Vagina (tissue), 2 donors: ENCODE data around the gene PSEN2. TPM values are rescaled to one million over a fixed set of nuclear protein-coding genes. Genes with fewer than 3 reads are reported as not detected.

ENCODE experiments used
- DNase-seq, 2 donors: peaks; one replicate each; pipeline ENCODE4 v3.0.0-alpha.2; 2017; ENCODE audit errors: extremely low spot score in 2 of 2
- H3K27ac ChIP-seq: fragments of 200-600 bp; sonication (generic); one replicate; pipeline ENCODE4 v1.5.1; 2019
- H3K27me3 ChIP-seq: fragments of 200-600 bp; sonication (generic); one replicate; pipeline ENCODE4 v1.5.1; 2019
- H3K36me3 ChIP-seq, 2 donors: fragments of 200-600 bp; sonication (generic); one replicate each; pipeline ENCODE4 v1.5.1; 2017 to 2019
- H3K4me1 ChIP-seq: fragments of 200-600 bp; sonication (generic); one replicate; pipeline ENCODE4 v1.5.1; 2019
- H3K4me3 ChIP-seq, 2 donors: fragments of 200-600 bp; sonication (generic); 1 replicate in 1 of 2; 2 replicates in 1 of 2; pipeline ENCODE4 v1.5.1; 2016 to 2019
- H3K9me3 ChIP-seq: fragments of 200-600 bp; sonication (generic); one replicate; pipeline ENCODE4 v1.5.1; 2019
- CTCF ChIP-seq, 3 experiments: fragments of 450-650 bp in 2 of 3; fragments of 200-600 bp in 1 of 3; sonication (generic) in 1 of 3; IDR thresholded peaks; one replicate each; pipeline ENCODE4 v1.5.1; 2017 to 2019; ENCODE audit warnings: antibody characterized with exemption in 3 of 3, mild to moderate bottlenecking in 2 of 3, moderate library complexity in 2 of 3
- POLR2A ChIP-seq, 2 donors: fragments of 450-650 bp; IDR thresholded peaks; one replicate each; pipeline ENCODE4 v1.6.1; 2017; ENCODE audit warnings: antibody characterized with exemption in 2 of 2, mild to moderate bottlenecking in 2 of 2, moderate library complexity in 2 of 2
- POLR2AphosphoS5 ChIP-seq, 2 donors: sonication (generic); formaldehyde crosslinking; IDR thresholded peaks; one replicate each; pipeline ENCODE4 v1.9.0; 2017; ENCODE audit warnings: antibody characterized with exemption in 2 of 2, mild to moderate bottlenecking in 2 of 2, low read depth in 1 of 2; ENCODE audit not compliant: insufficient read depth in 1 of 2
- intact Hi-C: fragments of 100-400 bp; cut with DNase I; formaldehyde crosslinking; loops from one replicate; pipeline ENCODE4 v1.15.1; 2023
- total RNA-seq: library from RNA; depleted of rRNA; stranded (reverse); fragments of >200 nt; gene quantifications from one replicate; pipeline ENCODE4 v1.2.3, GENCODE V29; 2016

The PSEN2 gene
- total RNA-seq, 1 donor from 2014 or later: 22.1 TPM

GRCh38 chr1:226945106-226945857 lies 74.9 kb downstream of the PSEN2 start:
- no peak overlapping the region for H3K4me3 ChIP-seq
- no peaks in the 10 kb centered on the region for H3K36me3 ChIP-seq
- no peaks in the 10 kb centered on the region for H3K9me3 ChIP-seq
- H3K27me3 ChIP-seq: no peaks in the 10 kb centered on the region
- no peak overlapping the region for H3K27ac ChIP-seq
- TF ChIP-seq POLR2A (IDR thresholded peaks at IDR 0.05) (no peak), POLR2AphosphoS5 (IDR thresholded peaks at IDR 0.05; ENCODE audit: insufficient read depth in 1 of 2, low read depth in 1 of 2) (no peak), CTCF (IDR thresholded peaks at IDR 0.05) (no peak)
- H3K4me1 ChIP-seq: peaks cover 58% of the 10 kb centered on the region
- DNase-seq: no peak
- intact Hi-C loops: no loop called here

Other genes starting within 250 kb of the PSEN2 start
- gene ITPKB, start 131.3 kb upstream of the PSEN2 start, total RNA-seq: 31.7 TPM
- 44.9 TPM for gene COQ8A, start 69.7 kb downstream of the PSEN2 start, total RNA-seq